Kidney tubule cell (primary cell): ENCODE results near the gene TOMM6.
A peak's percentile ranks its signal among the peaks of the same experiment; 100 is the strongest.

Experiments used
- DNase-seq: peaks from one replicate; pipeline ENCODE4 v3.0.0-alpha.2; 2018; ENCODE audit warnings: low spot score

TOMM6 gene

GRCh38 chr6:41823178-41823577, 35.7 kb downstream of the TOMM6 start:
- no peak for DNase-seq

GRCh38 chr6:41824571-41825569, 37.4 kb downstream of the TOMM6 start:
- peak; percentile 40 for DNase-seq

- no peak for DNase-seq
Measured at GRCh38 chr6:41826343-41827022, 39.0 kb downstream of the TOMM6 start.

- DNase-seq = no peak
Measured at GRCh38 chr6:41832263-41832662, 44.8 kb downstream of the TOMM6 start.

- no peak for DNase-seq
Measured at GRCh38 chr6:41836022-41836659, 48.6 kb downstream of the TOMM6 start.

- DNase-seq = no peak
Measured at GRCh38 chr6:41836660-41837052, 49.2 kb downstream of the TOMM6 start.
